Osteoblast (primary cell): ENCODE results near the gene NEURL2. TPM values are rescaled to one million over a fixed set of nuclear protein-coding genes. Genes with fewer than 3 reads are reported as not detected.
A peak's percentile ranks its signal among the peaks of the same experiment; 100 is the strongest.

Experiments used
- DNase-seq: peaks from one replicate; pipeline ENCODE4 v3.0.0; 2011; ENCODE audit warnings: low spot score, mixed read lengths; ENCODE audit not compliant: insufficient read length; ENCODE audit errors: missing footprints
- H2AFZ ChIP-seq: 2 replicates; pipeline ENCODE4 v1.6.0; 2011; ENCODE audit warnings: mild to moderate bottlenecking, low read length
- H3K27ac ChIP-seq: 2 replicates; pipeline ENCODE4 v1.5.1; 2011; ENCODE audit warnings: mild to moderate bottlenecking, low read depth, low read length, moderate library complexity
- H3K27me3 ChIP-seq: 2 replicates; pipeline ENCODE4 v1.6.0; 2012; ENCODE audit warnings: mild to moderate bottlenecking, control low read depth, inconsistent platforms, low read length, moderate library complexity; ENCODE audit not compliant: insufficient read depth
- H3K36me3 ChIP-seq: 2 replicates; pipeline ENCODE4 v1.5.1; 2011; ENCODE audit warnings: mild to moderate bottlenecking, low read length, control low read depth, moderate library complexity; ENCODE audit not compliant: insufficient read depth
- H3K4me1 ChIP-seq: 2 replicates; pipeline ENCODE4 v1.5.1; 2011; ENCODE audit warnings: mild to moderate bottlenecking, low read length, control low read depth, moderate library complexity; ENCODE audit not compliant: insufficient read depth
- H3K4me2 ChIP-seq: 2 replicates; pipeline ENCODE4 v1.6.0; 2011; ENCODE audit warnings: mild to moderate bottlenecking, low read length; ENCODE audit not compliant: insufficient read depth
- H3K4me3 ChIP-seq: fragments of 200-600 bp; sonication (generic); 3 replicates; pipeline ENCODE4 v1.5.1; 2012; ENCODE audit warnings: mild to moderate bottlenecking, low read length, inconsistent platforms; ENCODE audit not compliant: insufficient read depth
- H3K79me2 ChIP-seq: 2 replicates; pipeline ENCODE4 v1.6.0; 2012; ENCODE audit warnings: mild to moderate bottlenecking, low read length, control low read depth, inconsistent platforms; ENCODE audit not compliant: insufficient read depth
- H3K9me3 ChIP-seq: 2 replicates; pipeline ENCODE4 v1.5.1; 2011; ENCODE audit warnings: low read depth, low read length, control low read depth
- H4K20me1 ChIP-seq: 2 replicates; pipeline ENCODE4 v1.6.0; 2012; ENCODE audit warnings: mild to moderate bottlenecking, low read length, control low read depth; ENCODE audit not compliant: insufficient read depth
- CTCF ChIP-seq: IDR thresholded peaks from 2 replicates; pipeline ENCODE4 v1.5.1; 2011; ENCODE audit warnings: mild to moderate bottlenecking, low read depth, low read length, moderate library complexity; ENCODE audit errors: extremely low read depth
- total RNA-seq: library from RNA; depleted of rRNA; stranded (reverse); fragments of >200 nt; gene quantifications from 2 replicates; pipeline ENCODE4 v1.2.3, GENCODE V29; 2012

Gene NEURL2
- total RNA-seq, 1 donor: 4.7 TPM

- DNase-seq: peak; percentile 27
- peaks cover 5% of the 10 kb centered on the region for H3K79me2 ChIP-seq
- no peak for TF ChIP-seq CTCF
- H3K9me3 ChIP-seq: no peaks in the 10 kb centered on the region
- H2AFZ ChIP-seq: no peak overlapping the region
- H3K4me3 ChIP-seq: no peak overlapping the region
- peaks cover 40% of the 10 kb centered on the region for H3K36me3 ChIP-seq
- H3K27me3 ChIP-seq: no peaks in the 10 kb centered on the region
- H3K4me1 ChIP-seq: no peaks in the 10 kb centered on the region
- no peak overlapping the region for H3K4me2 ChIP-seq
- H4K20me1 ChIP-seq: peaks cover 8% of the 10 kb centered on the region
- no peak overlapping the region for H3K27ac ChIP-seq
These were observed 8.2 kb upstream of the NEURL2 start for GRCh38 chr20:45899046-45899835.

GRCh38 chr20:45898285-45898684 is 7.3 kb upstream of the NEURL2 start:
- Histone ChIP-seq H3K27ac (no peak overlapping the region), H4K20me1 (peaks cover 8% of the 10 kb centered on the region), H3K4me1 (no peaks in the 10 kb centered on the region), H3K4me3 (no peak overlapping the region), H3K79me2 (peaks cover 5% of the 10 kb centered on the region), H3K4me2 (no peak overlapping the region), H3K36me3 (peaks cover 47% of the 10 kb centered on the region), H3K27me3 (no peaks in the 10 kb centered on the region), H2AFZ (no peak overlapping the region), H3K9me3 (no peaks in the 10 kb centered on the region)
- peak; percentile 9 for DNase-seq
- TF ChIP-seq CTCF: no peak

GRCh38 chr20:45897692-45898091 is 6.7 kb upstream of the NEURL2 start:
- no peaks in the 10 kb centered on the region for H3K9me3 ChIP-seq
- H3K79me2 ChIP-seq: peaks cover 11% of the 10 kb centered on the region
- H3K4me1 ChIP-seq: peaks cover under 1% of the 10 kb centered on the region
- no peaks in the 10 kb centered on the region for H3K27me3 ChIP-seq
- peak; percentile 73 for DNase-seq
- no peak for TF ChIP-seq CTCF
- peaks cover 14% of the 10 kb centered on the region for H4K20me1 ChIP-seq
- no peak overlapping the region for H3K27ac ChIP-seq
- peaks cover 53% of the 10 kb centered on the region for H3K36me3 ChIP-seq
- H2AFZ ChIP-seq: no peak overlapping the region
- H3K4me3 ChIP-seq: no peak overlapping the region
- H3K4me2 ChIP-seq: no peak overlapping the region

- H3K79me2 ChIP-seq: peaks cover 15% of the 10 kb centered on the region
- peaks cover 18% of the 10 kb centered on the region for H4K20me1 ChIP-seq
- DNase-seq: no peak
- peaks cover 5% of the 10 kb centered on the region for H3K4me1 ChIP-seq
- H3K4me3 ChIP-seq: no peak overlapping the region
- H3K27me3 ChIP-seq: no peaks in the 10 kb centered on the region
- H3K9me3 ChIP-seq: no peaks in the 10 kb centered on the region
- no peak for TF ChIP-seq CTCF
- peaks cover 55% of the 10 kb centered on the region for H3K36me3 ChIP-seq
- H3K27ac ChIP-seq: no peak overlapping the region
- no peak overlapping the region for H2AFZ ChIP-seq
- no peak overlapping the region for H3K4me2 ChIP-seq
These were observed 6.3 kb upstream of the NEURL2 start for GRCh38 chr20:45897289-45897688.
